SK-MEL-5 (cell line): ENCODE measurements around the gene OR2W3. TPM values are rescaled to one million over a fixed set of nuclear protein-coding genes. Genes with fewer than 3 reads are reported as not detected.

Source experiments
- DNase-seq: peaks from one replicate; pipeline ENCODE4 v3.0.0-alpha.2; 2016; ENCODE audit warnings: low read depth, low spot score
- in situ Hi-C: cut with HindIII; loops from 2 replicates; pipeline ENCODE4 v1.10.0; 2016; ENCODE audit warnings: low sequenced_read_pairs, high pct_unique_total_duplicates, low pct_unique_long_range_greater_than_20kb
- polyA plus RNA-seq, 2 experiments: library from polyadenylated mRNA; depleted of rRNA; stranded (reverse); fragments of >200 nt; gene quantifications; 2 replicates each; pipeline ENCODE4 v1.2.3, GENCODE V29; 2015
- total RNA-seq: library from RNA; depleted of rRNA; stranded (reverse); fragments of >200 nt; shearing (Covaris generic); gene quantifications from 2 replicates; pipeline ENCODE4 v1.2.3, GENCODE V29; 2014; rRNA removed

OR2W3 gene
- total RNA-seq = not detected in 2 replicates
- not detected in 2 replicates for polyA plus RNA-seq (2015; cell fraction: cytosol; rRNA removed)
- not detected in 2 replicates for polyA plus RNA-seq (2015; cell fraction: nucleus; rRNA removed)

DNA sequence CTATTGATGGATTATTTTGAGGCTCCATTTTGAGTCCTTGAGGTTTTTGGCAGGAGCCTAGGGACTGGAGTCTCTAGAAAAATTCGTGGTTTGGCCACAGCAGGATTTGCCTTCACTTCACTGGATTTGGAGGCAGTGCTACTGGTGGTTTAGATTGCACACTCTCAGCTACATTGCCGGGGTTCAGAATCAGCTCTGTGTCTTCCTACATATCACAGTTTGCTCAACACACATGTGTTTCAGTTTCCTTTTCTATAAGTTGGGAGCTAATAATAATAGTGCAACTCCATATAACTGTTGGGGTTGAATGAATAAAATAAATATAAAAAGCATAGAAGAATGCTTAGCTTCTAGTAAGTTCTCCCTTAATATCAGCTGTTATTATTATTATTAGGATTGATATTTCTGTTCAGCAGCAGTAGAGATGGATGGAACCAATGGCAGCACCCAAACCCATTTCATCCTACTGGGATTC lies at the start of gene OR2W3:
Gene OR2W3 (plus strand): TSS at position 425 of the 475 bp plus-strand sequence. CDS start 0 bp downstream, at position 425.
- in situ Hi-C loops = no loop called here
- no peak for DNase-seq

DNA sequence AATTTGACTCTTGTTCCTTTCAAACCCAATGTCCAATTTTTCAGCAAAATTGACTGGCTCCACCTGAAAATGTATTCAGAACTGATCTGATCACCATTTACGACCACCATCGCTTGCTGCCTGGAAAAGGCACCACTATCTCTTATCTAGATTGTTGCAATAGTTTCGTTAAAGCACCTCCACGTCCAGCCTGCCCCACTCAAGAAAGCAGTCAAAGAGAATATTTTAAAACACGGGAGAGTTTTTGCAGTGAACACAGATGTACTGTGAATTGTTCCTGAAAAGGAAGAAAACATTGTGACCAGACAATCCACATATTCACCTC lies 49.7 kb upstream of the OR2W3 start:
- no peak for DNase-seq
- in situ Hi-C loops = no loop called here

DNA sequence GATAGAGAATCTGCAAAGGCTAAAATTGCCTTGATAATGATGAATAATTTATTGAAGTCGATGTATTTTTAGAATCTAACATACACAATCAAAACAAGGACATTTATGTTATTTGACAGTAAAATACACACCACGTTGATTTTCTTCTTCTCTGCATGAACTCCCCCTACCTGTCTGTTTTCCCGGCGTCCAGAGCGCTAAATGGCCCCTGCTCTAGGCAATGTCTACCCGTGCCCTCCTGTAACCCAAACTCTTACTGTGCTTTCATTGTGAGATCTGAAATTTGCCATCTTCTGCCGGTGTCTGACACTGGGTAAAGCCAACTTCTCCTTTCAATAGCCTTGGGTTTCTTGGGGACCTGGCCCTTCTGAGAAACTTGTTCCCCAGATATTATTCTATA lies 47.0 kb upstream of the OR2W3 start:
- no peak for DNase-seq
- in situ Hi-C loops = no loop called here

DNA sequence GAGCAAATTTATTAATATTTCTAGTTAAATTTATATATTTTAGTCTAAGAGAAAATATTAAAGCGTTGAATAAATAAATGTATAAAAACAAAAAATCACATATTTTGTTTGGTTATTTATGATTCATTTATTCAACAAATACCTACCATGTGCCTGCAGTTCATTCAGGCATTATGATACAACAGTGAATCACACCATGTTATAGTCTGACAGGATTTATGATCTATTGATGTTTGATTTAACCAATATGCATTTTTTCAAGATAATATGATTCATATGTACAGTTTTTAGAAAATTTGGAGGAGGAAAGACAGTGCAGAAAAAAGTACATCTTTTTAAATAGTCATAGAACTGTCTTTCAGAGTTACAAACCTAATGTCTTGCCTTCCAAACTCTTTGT lies 45.8 kb upstream of the OR2W3 start:
- in situ Hi-C loops = no loop called here
- DNase-seq = no peak

DNA sequence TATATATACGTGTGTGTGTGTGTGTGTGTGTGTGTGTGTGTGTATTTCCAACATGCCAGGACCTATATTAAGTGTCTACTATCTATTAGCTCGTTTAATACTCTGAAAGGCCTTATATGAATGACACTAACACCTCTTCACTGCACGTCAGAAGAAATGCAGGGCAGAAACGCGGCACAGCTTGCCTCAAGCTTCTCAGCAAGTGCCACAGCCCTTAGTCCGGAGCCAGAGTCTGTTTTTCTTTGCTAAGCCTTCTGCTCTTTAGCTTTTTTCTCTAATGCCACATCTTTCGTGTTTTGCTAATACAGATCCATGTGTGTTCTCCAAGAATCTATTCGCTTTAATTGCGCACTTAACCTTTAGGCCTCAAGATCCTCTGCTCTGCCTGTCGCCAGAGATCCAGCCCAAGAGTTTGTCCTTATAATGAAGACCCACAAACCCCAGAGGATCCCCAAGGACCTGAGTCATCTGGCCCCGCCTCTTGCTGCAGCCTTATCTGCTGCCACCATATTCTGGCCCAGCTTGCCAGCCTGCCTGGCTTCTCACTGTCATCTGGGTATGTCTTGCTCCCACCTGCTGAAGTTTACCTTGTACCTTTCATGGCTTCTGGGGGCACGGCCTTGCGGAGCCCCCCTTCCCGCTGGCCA lies 40.4 kb upstream of the OR2W3 start:
- no peak for DNase-seq
- in situ Hi-C loops = no loop called here

DNA sequence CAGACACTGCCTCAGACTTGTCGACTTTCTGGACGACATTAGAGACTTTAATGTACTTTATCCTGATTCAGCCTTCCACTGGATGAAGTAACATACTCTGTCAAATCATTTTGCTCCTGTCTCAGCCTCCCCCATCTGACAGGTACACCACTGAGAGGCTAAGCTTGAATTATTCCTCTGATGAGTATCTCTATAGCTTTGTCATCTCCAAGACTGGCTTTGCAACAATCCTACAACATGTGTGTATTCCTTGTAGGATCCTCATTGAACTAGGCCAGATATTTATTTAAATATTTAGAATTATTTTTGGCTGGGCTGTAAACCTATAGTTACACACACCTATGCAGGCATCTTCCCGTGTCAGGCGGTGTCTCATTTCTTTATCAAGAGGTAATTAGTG lies 39.5 kb upstream of the OR2W3 start:
- in situ Hi-C loops = no loop called here
- DNase-seq = no peak

DNA sequence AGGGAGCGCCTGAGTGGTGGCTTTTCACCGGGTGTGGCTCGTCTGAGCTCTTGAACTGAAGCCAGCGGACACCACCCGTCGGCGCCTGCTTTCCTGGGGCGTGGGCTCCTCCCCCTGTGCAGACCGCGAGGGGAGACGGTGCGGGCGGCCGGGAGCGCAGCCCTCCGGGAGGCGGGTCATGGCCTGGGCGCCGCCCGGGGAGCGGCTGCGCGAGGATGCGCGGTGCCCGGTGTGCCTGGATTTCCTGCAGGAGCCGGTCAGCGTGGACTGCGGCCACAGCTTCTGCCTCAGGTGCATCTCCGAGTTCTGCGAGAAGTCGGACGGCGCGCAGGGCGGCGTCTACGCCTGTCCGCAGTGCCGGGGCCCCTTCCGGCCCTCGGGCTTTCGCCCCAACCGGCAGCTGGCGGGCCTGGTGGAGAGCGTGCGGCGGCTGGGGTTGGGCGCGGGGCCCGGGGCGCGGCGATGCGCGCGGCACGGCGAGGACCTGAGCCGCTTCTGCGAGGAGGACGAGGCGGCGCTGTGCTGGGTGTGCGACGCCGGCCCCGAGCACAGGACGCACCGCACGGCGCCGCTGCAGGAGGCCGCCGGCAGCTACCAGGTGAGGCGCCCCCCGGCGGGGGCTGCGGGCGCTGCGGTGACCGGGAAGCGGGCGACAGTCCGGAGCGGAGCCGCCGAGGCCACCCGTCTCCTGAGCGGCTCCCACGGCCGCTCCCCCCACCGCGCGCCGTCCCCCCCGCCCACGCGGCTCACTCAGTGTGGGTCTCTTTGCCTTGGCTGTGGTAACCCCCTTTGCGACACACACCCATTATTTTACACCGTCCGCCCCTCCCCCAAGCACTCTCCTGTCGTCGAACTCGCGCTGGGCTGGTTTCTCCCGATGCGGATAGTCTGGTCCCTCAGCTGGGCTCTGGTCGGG lies 38.1 kb upstream of the OR2W3 start, which contains the start of gene TRIM58:
Gene TRIM58 (plus strand): TSS at position 119 of the 916 bp plus-strand sequence. CDS start 60 bp downstream, at position 179.
- no peak for DNase-seq
- in situ Hi-C loops = no loop called here

DNA sequence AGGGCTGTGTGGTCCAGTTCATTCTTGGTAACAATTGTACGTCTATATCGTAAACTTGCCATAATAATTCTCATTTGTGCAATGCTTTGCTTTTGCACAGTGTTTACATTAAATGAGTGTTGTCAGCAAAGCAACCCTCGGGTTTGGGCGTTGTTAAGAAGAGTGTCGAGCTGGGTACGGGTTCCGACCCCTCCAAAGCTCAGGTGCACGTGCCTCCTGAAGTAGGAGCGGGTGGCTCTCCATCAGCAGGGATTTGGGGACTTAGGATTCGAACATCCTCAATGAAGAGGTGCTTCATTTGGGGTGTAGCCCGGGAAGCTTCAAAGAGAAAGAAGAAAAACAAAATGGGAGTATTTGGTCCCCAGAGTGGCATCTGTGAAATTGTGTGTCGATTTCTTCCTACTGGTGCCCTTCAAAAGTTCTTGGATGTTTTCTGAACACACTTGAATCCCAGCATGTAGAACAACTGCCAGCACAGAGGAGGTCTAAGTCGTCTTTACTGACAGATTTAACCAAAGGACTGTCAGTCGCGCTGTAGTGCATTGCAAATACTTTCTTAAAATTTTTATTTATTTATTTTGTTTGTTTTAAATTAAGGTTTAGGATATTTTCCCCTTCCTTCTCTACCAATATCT lies 37.3 kb upstream of the OR2W3 start:
- in situ Hi-C loops = no loop called here
- no peak for DNase-seq

DNA sequence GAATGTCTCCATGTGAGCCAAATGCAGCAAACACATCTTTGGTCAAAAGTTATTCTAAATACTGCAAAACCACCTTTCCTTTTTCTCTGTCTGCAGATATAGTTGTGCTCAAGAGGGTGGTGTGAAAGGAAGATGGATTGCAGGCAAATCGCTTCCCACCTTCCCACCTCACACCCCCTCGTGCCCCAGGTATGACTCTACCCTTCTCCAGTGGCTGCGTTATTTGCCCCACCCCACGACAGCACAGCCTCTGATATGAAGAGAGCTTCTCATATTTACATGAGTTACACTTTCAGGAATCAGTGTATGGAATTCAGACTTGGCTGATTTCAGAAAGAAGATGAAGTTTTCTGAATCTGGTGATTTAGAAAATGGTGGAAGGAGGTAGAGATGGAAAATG lies 32.6 kb upstream of the OR2W3 start:
- in situ Hi-C loops = no loop called here
- DNase-seq = no peak

DNA sequence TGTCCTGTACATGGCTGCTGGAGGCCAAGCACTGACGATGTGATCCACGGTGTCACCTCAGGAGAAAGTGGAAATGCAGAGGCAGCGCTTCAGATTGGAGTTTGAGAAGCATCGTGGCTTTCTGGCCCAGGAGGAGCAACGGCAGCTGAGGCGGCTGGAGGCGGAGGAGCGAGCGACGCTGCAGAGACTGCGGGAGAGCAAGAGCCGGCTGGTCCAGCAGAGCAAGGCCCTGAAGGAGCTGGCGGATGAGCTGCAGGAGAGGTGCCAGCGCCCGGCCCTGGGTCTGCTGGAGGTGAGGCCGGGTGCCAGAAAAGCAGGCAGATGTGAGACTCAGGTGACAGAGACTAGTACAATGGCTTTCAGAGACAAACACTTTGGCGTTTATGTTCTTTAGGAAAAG lies 30.7 kb upstream of the OR2W3 start:
- DNase-seq = no peak
- in situ Hi-C loops = no loop called here

DNA sequence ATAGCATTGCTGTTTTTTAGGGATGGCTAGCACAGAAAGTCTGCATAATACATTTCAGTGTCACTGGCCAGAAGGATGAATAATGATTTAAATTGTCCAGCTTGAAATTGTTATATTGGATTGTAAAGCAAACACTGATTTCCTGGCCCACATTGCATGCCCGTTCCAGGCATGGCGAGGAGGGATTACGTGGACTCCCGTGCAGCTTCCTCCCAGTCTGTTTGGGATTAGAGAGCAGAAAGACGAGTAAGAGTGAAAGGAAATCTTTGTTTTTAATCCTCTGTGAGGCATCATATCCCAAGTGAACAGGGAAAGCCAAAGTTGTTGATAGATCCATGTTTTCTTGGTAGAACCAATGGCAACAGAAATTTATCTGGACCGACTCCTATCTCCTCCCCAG lies 30.0 kb upstream of the OR2W3 start:
- in situ Hi-C loops = no loop called here
- DNase-seq = no peak

DNA sequence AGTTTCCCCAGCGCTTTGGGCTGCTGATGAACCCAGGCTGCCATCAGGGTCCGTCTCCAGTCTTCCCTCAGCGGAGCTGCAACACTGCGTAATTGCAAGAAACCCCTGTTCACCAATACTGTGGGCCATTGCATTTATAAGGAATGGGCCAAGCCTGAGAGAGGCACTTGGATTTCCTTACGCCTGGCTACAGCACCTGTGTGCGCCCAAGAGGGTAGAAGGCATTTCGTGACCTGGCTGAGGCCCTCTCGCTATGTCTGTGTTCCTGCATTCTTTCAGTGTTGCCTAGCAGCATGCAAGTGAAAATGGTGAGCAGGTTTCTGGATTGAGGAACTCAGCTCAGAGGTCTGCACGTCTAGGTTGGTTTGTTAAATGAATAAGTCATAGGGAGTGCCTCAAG lies 12.0 kb upstream of the OR2W3 start:
- in situ Hi-C loops = no loop called here
- DNase-seq = no peak

DNA sequence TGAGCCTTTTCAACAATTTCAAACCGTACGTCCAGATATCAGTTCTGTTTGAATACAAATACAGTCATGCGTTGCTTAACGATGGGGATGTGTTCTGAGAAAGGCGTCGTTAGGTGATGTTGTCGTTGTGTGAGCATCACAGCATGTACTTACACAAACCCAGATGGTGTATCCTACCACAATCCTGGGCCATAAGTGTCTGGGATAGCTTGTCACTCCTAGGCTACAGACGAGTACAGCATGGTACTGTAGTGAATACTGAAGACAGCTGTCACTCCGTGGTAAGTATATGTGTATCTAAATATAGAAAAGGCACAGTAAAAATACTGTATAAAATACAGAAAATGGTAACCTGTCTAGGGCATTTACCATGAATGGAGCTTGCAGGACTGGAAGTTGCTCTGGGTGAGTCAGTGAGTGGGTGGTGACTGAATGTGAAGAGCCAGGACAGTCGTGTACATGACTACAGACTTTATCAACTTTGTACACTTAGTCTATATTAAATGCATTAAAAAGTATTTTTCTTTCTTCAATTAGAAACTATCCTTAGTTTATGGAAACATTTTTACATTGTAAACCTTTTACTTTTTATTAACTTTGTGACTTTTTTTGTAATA lies 10.5 kb upstream of the OR2W3 start:
- DNase-seq = no peak

DNA sequence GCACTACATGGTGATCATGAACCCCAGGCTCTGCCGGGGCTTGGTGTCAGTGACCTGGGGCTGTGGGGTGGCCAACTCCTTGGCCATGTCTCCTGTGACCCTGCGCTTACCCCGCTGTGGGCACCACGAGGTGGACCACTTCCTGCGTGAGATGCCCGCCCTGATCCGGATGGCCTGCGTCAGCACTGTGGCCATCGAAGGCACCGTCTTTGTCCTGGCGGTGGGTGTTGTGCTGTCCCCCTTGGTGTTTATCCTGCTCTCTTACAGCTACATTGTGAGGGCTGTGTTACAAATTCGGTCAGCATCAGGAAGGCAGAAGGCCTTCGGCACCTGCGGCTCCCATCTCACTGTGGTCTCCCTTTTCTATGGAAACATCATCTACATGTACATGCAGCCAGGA lies 589 bp downstream of the OR2W3 start:
- DNase-seq = no peak
- in situ Hi-C loops = no loop called here

More for the DNA sequence above, 10.5 kb upstream of the OR2W3 start:
- in situ Hi-C loops = no loop called here

DNA sequence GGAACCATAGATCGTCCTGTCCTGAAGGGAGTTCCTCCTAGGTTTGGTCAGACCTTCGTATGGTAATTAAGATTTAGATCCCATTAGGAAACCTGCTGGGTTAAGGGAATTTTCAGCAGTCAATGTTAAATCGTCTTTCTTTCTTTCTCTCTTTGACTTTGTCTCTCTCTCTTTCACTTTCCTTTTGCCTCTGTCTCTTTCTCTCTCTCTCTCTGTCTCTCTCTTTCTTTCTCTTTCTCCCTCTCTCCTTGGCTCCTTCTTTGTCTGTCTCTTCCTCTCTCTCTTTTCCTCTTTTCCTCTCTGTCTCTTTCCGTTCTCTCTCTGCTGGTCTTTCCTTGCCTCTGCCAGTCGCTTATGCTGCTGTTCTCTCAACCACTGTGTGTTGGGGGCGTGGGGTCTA lies 8.7 kb downstream of the OR2W3 start:
- in situ Hi-C loops = no loop called here
- no peak for DNase-seq

DNA sequence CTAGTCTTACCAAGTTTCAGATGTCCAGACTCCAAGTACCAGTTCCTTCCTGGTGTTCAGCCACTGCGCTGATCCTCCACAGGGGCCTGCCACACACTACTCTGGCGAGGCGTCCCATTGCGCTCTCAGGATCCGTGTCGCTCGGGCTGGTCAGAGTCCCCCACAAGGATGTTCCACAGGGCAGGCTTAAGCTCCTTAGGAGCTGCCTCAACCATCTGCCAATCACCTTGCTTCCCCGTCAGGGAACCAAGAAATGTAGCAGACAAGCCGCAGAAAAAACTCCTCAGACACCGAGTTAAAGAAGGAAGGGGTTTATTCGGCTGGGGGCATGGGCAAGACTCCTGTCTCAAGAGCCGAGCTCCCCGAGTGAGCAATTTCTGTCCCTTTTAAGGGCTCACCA lies 9.8 kb downstream of the OR2W3 start:
- no peak for DNase-seq
- in situ Hi-C loops = no loop called here

DNA sequence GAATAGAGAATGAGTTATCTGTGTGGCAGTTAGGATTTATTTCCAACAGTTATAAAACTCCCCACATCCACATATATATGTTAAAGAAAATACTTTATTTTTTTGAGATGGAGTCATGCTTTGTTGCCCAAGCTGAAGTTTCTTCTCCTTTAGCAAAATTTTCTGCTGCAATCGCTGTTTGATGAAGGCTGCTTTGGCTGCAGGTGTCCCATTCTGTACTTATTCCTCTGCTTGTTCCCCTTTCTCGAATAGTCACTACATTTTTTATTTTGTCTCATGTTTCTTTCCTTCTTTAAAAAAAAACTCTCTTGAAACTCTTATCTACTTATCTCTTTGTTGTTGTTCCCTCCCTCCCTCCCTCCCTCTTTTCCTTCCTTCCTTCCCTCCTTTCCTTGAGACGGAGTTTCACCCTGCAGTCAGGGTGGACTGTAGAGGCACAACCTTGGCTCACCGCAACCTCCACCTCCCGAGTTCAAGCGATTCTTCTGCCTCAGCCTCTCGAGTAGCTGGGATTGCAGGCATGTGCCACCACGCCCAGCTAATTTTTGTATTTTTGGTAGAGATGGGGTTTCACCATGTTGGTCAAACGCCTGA lies 10.6 kb downstream of the OR2W3 start:
- in situ Hi-C loops = no loop called here
- no peak for DNase-seq
